ENCODE measurements around the gene INPP5D.

GRCh38 chr2:233063976-233064411, 3.9 kb downstream of the INPP5D start:
- TF ChIP-seq POLR2A (IDR thresholded peaks at IDR 0.05) = no peak
- TF ChIP-seq CTCF (IDR thresholded peaks at IDR 0.05) = no peak
